Bone marrow (tissue), 2 donors: Measurements from ENCODE around the gene SLC9A9.

Experiments used
- DNase-seq, 2 donors: peaks; one replicate each; lab custom pipeline; 2025; lab: John Stamatoyannopoulos, UW

SLC9A9 gene

DNA sequence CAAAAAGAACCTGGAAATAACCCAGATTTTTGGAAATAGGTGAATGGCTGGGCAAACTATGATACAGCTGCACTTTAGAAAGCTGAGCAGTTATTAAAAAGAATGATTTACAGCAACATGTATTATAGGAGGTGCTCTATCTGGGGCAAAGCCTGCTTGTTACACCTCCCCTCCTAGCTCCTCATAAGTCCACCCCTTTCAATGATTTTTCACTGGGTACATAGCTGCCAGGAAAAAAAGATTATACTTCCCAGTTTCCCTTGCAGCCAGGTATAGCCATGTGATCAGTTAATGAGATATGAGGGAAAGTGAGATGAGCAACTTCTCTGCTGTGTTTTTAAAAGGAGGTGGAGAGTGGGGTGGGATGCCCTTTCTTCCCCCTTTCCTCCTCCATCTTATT is 631.0 kb downstream of the SLC9A9 start:
- no peak for DNase-seq

DNA sequence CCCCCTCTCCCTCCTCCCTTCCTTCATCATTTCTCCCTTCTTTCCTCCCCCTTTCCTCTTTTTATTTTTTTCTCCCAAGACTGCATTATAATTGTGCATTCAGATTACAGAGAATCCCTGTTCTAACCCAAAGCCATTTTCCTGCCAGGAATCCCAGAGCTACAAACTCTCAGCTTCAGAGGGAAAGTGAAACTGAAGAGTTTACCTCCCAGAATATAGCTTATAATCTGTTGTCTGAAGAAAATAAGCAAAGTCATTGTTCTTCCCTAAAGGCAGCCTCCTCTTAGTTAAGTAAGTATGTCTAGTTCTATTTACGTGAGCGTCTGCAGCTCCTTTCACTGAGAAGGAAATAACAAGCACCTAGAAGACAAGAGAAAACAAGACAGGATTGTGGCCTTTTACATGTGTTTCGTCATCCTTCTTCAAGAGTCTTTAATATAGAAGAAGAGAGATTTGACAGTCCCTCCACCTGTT is 631.5 kb downstream of the SLC9A9 start:
- peak in 1 of 2 donors; percentile 73 for DNase-seq
